NOMO-1 treated with dmso at 0.1 percent for 144 hours (cell line): Measurements from ENCODE around the gene REXO1.

ENCODE experiments used
- DNase-seq: peaks from one replicate; lab custom pipeline; 2025; ENCODE audit not compliant: unreplicated experiment; lab: John Stamatoyannopoulos, UW

Gene REXO1

GRCh38 chr19:1851654-1852580, 3.6 kb upstream of the REXO1 start:
- DNase-seq: no peak

- DNase-seq: no peak
Measured at GRCh38 chr19:1850809-1851653, 2.7 kb upstream of the REXO1 start.

- no peak for DNase-seq
Measured at GRCh38 chr19:1849886-1850398, 1.7 kb upstream of the REXO1 start.

GRCh38 chr19:1849132-1849474, 820 bp upstream of the REXO1 start:
- no peak for DNase-seq

- no peak for DNase-seq
Measured at GRCh38 chr19:1847684-1848398, 442 bp downstream of the REXO1 start.

GRCh38 chr19:1847348-1847683, 967 bp downstream of the REXO1 start:
- no peak for DNase-seq

- no peak for DNase-seq
Measured at GRCh38 chr19:1846517-1847204, 1.6 kb downstream of the REXO1 start.

- no peak for DNase-seq
Measured at GRCh38 chr19:1845642-1846041, 2.6 kb downstream of the REXO1 start.

GRCh38 chr19:1845125-1845515, 3.2 kb downstream of the REXO1 start:
- no peak for DNase-seq

- no peak for DNase-seq
Measured at GRCh38 chr19:1844513-1845124, 3.7 kb downstream of the REXO1 start.

GRCh38 chr19:1843646-1844394, 4.5 kb downstream of the REXO1 start:
- no peak for DNase-seq

- DNase-seq: no peak
Measured at GRCh38 chr19:1843116-1843515, 5.2 kb downstream of the REXO1 start.

GRCh38 chr19:1841209-1841924, 6.9 kb downstream of the REXO1 start:
- no peak for DNase-seq

- DNase-seq: no peak
Measured at GRCh38 chr19:1840541-1841115, 7.7 kb downstream of the REXO1 start.

- no peak for DNase-seq
Measured at GRCh38 chr19:1839658-1840540, 8.4 kb downstream of the REXO1 start.

GRCh38 chr19:1837625-1838105, 10.6 kb downstream of the REXO1 start:
- no peak for DNase-seq

GRCh38 chr19:1837222-1837565, 11.1 kb downstream of the REXO1 start:
- no peak for DNase-seq
